NCI-H82 treated with DMSO at 0.1 percent for 48 hours (cell line): Measurements from ENCODE around the gene PANK4.

Experiments
- DNase-seq: peaks from one replicate; lab custom pipeline; 2025; ENCODE audit not compliant: unreplicated experiment; lab: John Stamatoyannopoulos, UW

PANK4 gene

GRCh38 chr1:2480236-2480985 is 46.0 kb downstream of the PANK4 start:
- no peak for DNase-seq

GRCh38 chr1:2479618-2480017 is 46.8 kb downstream of the PANK4 start:
- no peak for DNase-seq

- DNase-seq, result no peak
Measured at GRCh38 chr1:2479186-2479585, 47.2 kb downstream of the PANK4 start.

GRCh38 chr1:2477791-2478499 is 48.5 kb downstream of the PANK4 start:
- DNase-seq, result no peak

- peak; percentile 65 for DNase-seq
Measured at GRCh38 chr1:2477309-2477708, 49.1 kb downstream of the PANK4 start.

GRCh38 chr1:2476061-2476999 is 50.1 kb downstream of the PANK4 start, which contains the start of gene PLCH2:
Gene PLCH2, plus strand, starts transcription at chr1:2476289. Its CDS starts 300 bp downstream, at chr1:2476589.
- peak; percentile 82 for DNase-seq

GRCh38 chr1:2475571-2475970 is 50.8 kb downstream of the PANK4 start:
- DNase-seq, result no peak

GRCh38 chr1:2474933-2475371 is 51.4 kb downstream of the PANK4 start:
- peak; percentile 42 for DNase-seq

GRCh38 chr1:2474104-2474844 is 52.1 kb downstream of the PANK4 start:
- peak; percentile 42 for DNase-seq

- DNase-seq, result no peak
Measured at GRCh38 chr1:2473198-2473597, 53.2 kb downstream of the PANK4 start.

- no peak for DNase-seq
Measured at GRCh38 chr1:2472561-2473177, 53.7 kb downstream of the PANK4 start.

GRCh38 chr1:2472109-2472508 is 54.3 kb downstream of the PANK4 start:
- DNase-seq, result peak; percentile 48

GRCh38 chr1:2471587-2472001 is 54.8 kb downstream of the PANK4 start:
- no peak for DNase-seq

- no peak for DNase-seq
Measured at GRCh38 chr1:2471159-2471471, 55.3 kb downstream of the PANK4 start.

GRCh38 chr1:2470290-2471158 is 55.9 kb downstream of the PANK4 start:
- no peak for DNase-seq

GRCh38 chr1:2469103-2469940 is 57.1 kb downstream of the PANK4 start:
- DNase-seq, result no peak

- DNase-seq, result no peak
Measured at GRCh38 chr1:2468540-2468939, 57.9 kb downstream of the PANK4 start.

- DNase-seq, result no peak
Measured at GRCh38 chr1:2468041-2468472, 58.3 kb downstream of the PANK4 start.
